ENCODE measurements around the gene ERMN.
"Not testable (repeated sequence)": the region's sequence is repeated elsewhere in the genome, so short reads cannot be mapped to it uniquely, and the experiment has no call there.

The ERMN gene

DNA sequence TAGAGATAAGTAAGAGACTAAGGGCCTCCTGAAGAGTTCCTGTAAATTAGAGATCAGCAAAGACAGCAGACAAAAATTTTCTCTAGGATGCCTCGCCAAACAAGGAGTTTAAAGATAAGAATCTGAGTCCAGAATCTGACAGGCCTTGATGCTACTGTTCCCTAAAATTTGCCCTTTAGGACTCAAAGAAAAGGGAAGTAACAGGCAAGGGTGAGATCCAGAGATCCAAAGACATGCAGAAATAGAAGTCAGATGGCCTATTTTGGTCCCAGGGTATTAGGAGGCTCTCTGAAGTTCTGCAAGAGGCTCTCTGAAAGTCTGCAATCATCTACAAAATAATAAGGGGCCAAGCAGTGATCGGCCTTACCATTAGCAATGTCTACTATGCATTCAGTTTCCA lies 35.1 kb downstream of the ERMN start:
- ATAC-seq (ENCODE audit: insufficient read depth, low read depth), result no peak
- Histone ChIP-seq H3K79me2 (ENCODE audit: insufficient read depth, low read length) (no peaks in the 10 kb centered on the region), H3K4me2 (ENCODE audit: insufficient read depth, low read length) (no peak overlapping the region), H3K4me3 (ENCODE audit: low read depth in 1 of 2, low read length in 2 of 2) (no peak overlapping the region), H4K20me1 (ENCODE audit: insufficient read depth, low read length) (no peaks in the 10 kb centered on the region), H3K4me1 (ENCODE audit: insufficient read depth, low read length) (no peaks in the 10 kb centered on the region), H3K27ac (ENCODE audit: low read length) (no peak overlapping the region), H3K9ac (ENCODE audit: low read depth, low read length) (no peak overlapping the region), H3K27me3 (ENCODE audit: insufficient read depth, low read length, poor library complexity) (no peaks in the 10 kb centered on the region), H2AFZ (ENCODE audit: low read depth, low read length) (no peak overlapping the region), H3K36me3 (ENCODE audit: insufficient read depth, low read length) (no peaks in the 10 kb centered on the region), H3K9me3 (ENCODE audit: insufficient read depth, low read length, severe bottlenecking) (no peaks in the 10 kb centered on the region)
- TF ChIP-seq EZH2 (IDR thresholded peaks at IDR 0.05; ENCODE audit: borderline replicate concordance, low read depth, low read length, severe bottlenecking), result no peak
- TF ChIP-seq, protein P1, sequence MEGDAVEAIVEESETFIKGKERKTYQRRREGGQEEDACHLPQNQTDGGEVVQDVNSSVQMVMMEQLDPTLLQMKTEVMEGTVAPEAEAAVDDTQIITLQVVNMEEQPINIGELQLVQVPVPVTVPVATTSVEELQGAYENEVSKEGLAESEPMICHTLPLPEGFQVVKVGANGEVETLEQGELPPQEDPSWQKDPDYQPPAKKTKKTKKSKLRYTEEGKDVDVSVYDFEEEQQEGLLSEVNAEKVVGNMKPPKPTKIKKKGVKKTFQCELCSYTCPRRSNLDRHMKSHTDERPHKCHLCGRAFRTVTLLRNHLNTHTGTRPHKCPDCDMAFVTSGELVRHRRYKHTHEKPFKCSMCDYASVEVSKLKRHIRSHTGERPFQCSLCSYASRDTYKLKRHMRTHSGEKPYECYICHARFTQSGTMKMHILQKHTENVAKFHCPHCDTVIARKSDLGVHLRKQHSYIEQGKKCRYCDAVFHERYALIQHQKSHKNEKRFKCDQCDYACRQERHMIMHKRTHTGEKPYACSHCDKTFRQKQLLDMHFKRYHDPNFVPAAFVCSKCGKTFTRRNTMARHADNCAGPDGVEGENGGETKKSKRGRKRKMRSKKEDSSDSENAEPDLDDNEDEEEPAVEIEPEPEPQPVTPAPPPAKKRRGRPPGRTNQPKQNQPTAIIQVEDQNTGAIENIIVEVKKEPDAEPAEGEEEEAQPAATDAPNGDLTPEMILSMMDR (IDR thresholded peaks at IDR 0.05; ENCODE audit: borderline replicate concordance, extremely low read depth, low read length, poor library complexity, severe bottlenecking), result no peak
- DNase-seq, result no peak

- Histone ChIP-seq H3K4me2 (ENCODE audit: insufficient read depth, low read length) (no peak overlapping the region), H3K36me3 (ENCODE audit: insufficient read depth, low read length) (no peaks in the 10 kb centered on the region), H4K20me1 (ENCODE audit: insufficient read depth, low read length) (no peaks in the 10 kb centered on the region), H3K27me3 (ENCODE audit: insufficient read depth, low read length, poor library complexity) (no peaks in the 10 kb centered on the region), H3K4me3 (ENCODE audit: low read depth in 1 of 2, low read length in 2 of 2) (no peak overlapping the region), H3K79me2 (ENCODE audit: insufficient read depth, low read length) (no peaks in the 10 kb centered on the region), H3K4me1 (ENCODE audit: insufficient read depth, low read length) (no peaks in the 10 kb centered on the region), H3K27ac (ENCODE audit: low read length) (no peak overlapping the region), H3K9me3 (ENCODE audit: insufficient read depth, low read length, severe bottlenecking) (no peaks in the 10 kb centered on the region), H2AFZ (ENCODE audit: low read depth, low read length) (no peak overlapping the region), H3K9ac (ENCODE audit: low read depth, low read length) (no peak overlapping the region)
- DNase-seq, result no peak
- TF ChIP-seq, protein P1 (IDR thresholded peaks at IDR 0.05; ENCODE audit: borderline replicate concordance, extremely low read depth, low read length, poor library complexity, severe bottlenecking), result no peak
- TF ChIP-seq EZH2 (IDR thresholded peaks at IDR 0.05; ENCODE audit: borderline replicate concordance, low read depth, low read length, severe bottlenecking), result no peak
- ATAC-seq (ENCODE audit: insufficient read depth, low read depth), result no peak
These were observed 38.5 kb downstream of the ERMN start for GRCh38 chr2:157287160-157287559.

DNA sequence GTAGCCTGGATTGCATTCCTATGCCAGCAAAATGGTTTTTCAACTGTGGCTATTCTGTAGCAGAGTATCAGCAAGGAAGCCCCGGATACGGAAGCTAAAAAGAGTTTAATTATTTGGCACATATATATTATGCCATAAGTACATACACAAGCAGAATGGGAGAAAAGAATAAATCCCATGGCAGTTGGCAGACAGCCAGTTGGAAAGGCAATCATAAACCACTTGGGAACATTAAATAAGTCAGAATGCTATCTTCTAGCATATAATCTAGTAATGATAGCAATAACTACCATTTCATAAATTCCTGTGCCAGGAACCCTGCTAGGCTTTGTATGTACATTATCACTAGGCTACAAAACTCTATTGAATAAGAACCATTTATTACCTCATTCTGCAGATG lies 42.2 kb downstream of the ERMN start:
- Histone ChIP-seq H3K27ac (ENCODE audit: low read length) (no peak overlapping the region), H3K4me2 (ENCODE audit: insufficient read depth, low read length) (no peak overlapping the region), H2AFZ (ENCODE audit: low read depth, low read length) (no peak overlapping the region), H3K9me3 (ENCODE audit: insufficient read depth, low read length, severe bottlenecking) (no peaks in the 10 kb centered on the region), H3K4me3 (ENCODE audit: low read depth in 1 of 2, low read length in 2 of 2) (no peak overlapping the region), H3K36me3 (ENCODE audit: insufficient read depth, low read length) (no peaks in the 10 kb centered on the region), H3K79me2 (ENCODE audit: insufficient read depth, low read length) (no peaks in the 10 kb centered on the region), H3K4me1 (ENCODE audit: insufficient read depth, low read length) (no peaks in the 10 kb centered on the region), H3K9ac (ENCODE audit: low read depth, low read length) (no peak overlapping the region), H3K27me3 (ENCODE audit: insufficient read depth, low read length, poor library complexity) (no peaks in the 10 kb centered on the region), H4K20me1 (ENCODE audit: insufficient read depth, low read length) (no peaks in the 10 kb centered on the region)
- ATAC-seq (ENCODE audit: insufficient read depth, low read depth) (no peak), DNase-seq (no peak)
- no peak for TF ChIP-seq EZH2 (IDR thresholded peaks at IDR 0.05; ENCODE audit: borderline replicate concordance, low read depth, low read length, severe bottlenecking)
- TF ChIP-seq, protein P1 (IDR thresholded peaks at IDR 0.05; ENCODE audit: borderline replicate concordance, extremely low read depth, low read length, poor library complexity, severe bottlenecking), result no peak

DNA sequence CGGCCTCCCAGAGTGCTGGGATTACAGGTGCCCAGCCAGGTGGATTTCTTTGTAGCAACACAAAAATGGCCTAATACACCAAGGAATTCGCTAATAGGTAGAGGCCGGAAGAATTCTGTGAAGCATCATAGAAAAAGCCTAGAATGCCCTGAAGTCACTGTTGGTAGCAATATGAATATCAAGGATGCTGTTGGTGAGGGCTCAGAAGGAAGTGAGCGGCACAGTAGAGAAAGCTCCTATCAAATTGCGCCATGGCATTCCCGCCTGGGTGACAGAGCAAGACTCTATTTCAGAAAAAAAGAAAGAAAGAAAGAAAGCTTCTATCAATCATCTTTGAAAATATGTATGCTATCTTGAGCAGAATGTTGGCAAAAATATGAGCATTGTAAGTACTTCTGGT lies 44.3 kb downstream of the ERMN start:
- Histone ChIP-seq H3K4me1 (ENCODE audit: insufficient read depth, low read length) (no peaks in the 10 kb centered on the region), H3K4me2 (ENCODE audit: insufficient read depth, low read length) (no peak overlapping the region), H3K9me3 (ENCODE audit: insufficient read depth, low read length, severe bottlenecking) (no peaks in the 10 kb centered on the region), H3K27ac (ENCODE audit: low read length) (no peak overlapping the region), H2AFZ (ENCODE audit: low read depth, low read length) (no peak overlapping the region), H3K4me3 (ENCODE audit: low read depth in 1 of 2, low read length in 2 of 2) (no peak overlapping the region), H3K27me3 (ENCODE audit: insufficient read depth, low read length, poor library complexity) (no peaks in the 10 kb centered on the region), H3K79me2 (ENCODE audit: insufficient read depth, low read length) (no peaks in the 10 kb centered on the region), H3K9ac (ENCODE audit: low read depth, low read length) (no peak overlapping the region), H4K20me1 (ENCODE audit: insufficient read depth, low read length) (no peaks in the 10 kb centered on the region), H3K36me3 (ENCODE audit: insufficient read depth, low read length) (no peaks in the 10 kb centered on the region)
- ATAC-seq (ENCODE audit: insufficient read depth, low read depth), result no peak
- no peak for TF ChIP-seq EZH2 (IDR thresholded peaks at IDR 0.05; ENCODE audit: borderline replicate concordance, low read depth, low read length, severe bottlenecking)
- TF ChIP-seq, protein P1 (IDR thresholded peaks at IDR 0.05; ENCODE audit: borderline replicate concordance, extremely low read depth, low read length, poor library complexity, severe bottlenecking), result no peak
- DNase-seq, result no peak

DNA sequence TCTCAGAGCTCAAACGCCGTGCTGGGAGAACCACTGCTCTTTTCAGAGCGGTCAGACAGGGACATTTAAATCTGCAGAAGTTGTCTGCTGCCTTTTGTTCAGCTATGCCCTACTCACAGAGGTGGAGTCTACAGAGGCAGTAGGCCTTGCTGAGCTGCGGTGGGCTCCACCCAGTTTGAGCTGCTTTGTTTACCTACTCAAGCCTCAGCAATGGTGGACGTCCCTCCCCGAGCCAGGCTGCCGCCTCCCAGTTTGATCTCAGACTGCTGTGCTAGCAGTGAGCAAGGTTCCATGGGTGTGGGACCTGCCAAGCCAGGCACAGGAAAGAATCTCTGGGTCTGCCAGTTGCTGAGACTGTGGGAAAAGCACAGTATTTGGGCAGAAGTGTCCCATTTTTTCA lies 46.3 kb downstream of the ERMN start:
- DNase-seq; ATAC-seq (ENCODE audit: insufficient read depth, low read depth); H3K4me1 ChIP-seq (ENCODE audit: insufficient read depth, low read length); H3K9ac ChIP-seq (ENCODE audit: low read depth, low read length); H2AFZ ChIP-seq (ENCODE audit: low read depth, low read length); H4K20me1 ChIP-seq (ENCODE audit: insufficient read depth, low read length); H3K27ac ChIP-seq (ENCODE audit: low read length); H3K4me3 ChIP-seq (ENCODE audit: low read depth in 1 of 2, low read length in 2 of 2); H3K9me3 ChIP-seq (ENCODE audit: insufficient read depth, low read length, severe bottlenecking); H3K27me3 ChIP-seq (ENCODE audit: insufficient read depth, low read length, poor library complexity); H3K4me2 ChIP-seq (ENCODE audit: insufficient read depth, low read length); H3K36me3 ChIP-seq (ENCODE audit: insufficient read depth, low read length); H3K79me2 ChIP-seq (ENCODE audit: insufficient read depth, low read length): not testable (repeated sequence)
